ENCODE measurements around the gene KCNJ6. TPM values are rescaled to one million over a fixed set of nuclear protein-coding genes. Genes with fewer than 3 reads are reported as not detected.

The KCNJ6 gene
- total RNA-seq, 1 donor from 2014 or later = 0.64 TPM

DNA sequence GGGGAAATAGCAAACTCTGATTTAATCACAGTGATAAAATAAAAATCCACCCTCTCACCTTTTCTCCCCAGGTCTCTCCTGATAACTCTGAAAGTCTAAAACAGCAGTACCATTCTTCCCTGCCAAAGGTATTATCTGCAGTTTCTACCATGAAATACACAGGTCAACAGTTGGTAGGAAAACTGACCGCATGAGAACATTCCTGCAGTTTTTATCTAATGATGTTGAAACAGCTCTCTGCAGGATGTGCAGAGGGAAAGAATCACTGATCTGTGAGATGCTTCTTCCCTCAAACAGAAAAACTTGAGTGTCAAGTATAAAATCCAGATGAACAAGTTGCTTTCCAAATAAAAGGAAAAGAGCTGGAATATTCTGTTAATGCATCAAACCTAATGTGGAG lies 39.1 kb downstream of the KCNJ6 start:
- TF ChIP-seq, protein P1, sequence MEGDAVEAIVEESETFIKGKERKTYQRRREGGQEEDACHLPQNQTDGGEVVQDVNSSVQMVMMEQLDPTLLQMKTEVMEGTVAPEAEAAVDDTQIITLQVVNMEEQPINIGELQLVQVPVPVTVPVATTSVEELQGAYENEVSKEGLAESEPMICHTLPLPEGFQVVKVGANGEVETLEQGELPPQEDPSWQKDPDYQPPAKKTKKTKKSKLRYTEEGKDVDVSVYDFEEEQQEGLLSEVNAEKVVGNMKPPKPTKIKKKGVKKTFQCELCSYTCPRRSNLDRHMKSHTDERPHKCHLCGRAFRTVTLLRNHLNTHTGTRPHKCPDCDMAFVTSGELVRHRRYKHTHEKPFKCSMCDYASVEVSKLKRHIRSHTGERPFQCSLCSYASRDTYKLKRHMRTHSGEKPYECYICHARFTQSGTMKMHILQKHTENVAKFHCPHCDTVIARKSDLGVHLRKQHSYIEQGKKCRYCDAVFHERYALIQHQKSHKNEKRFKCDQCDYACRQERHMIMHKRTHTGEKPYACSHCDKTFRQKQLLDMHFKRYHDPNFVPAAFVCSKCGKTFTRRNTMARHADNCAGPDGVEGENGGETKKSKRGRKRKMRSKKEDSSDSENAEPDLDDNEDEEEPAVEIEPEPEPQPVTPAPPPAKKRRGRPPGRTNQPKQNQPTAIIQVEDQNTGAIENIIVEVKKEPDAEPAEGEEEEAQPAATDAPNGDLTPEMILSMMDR (IDR thresholded peaks at IDR 0.05) = no peak
- intact Hi-C loops (cut with DNase I) = no loop called here
- no peaks in the 10 kb centered on the region for H3K36me3 ChIP-seq
- H3K4me1 ChIP-seq = no peaks in the 10 kb centered on the region
- no peaks in the 10 kb centered on the region for H3K27me3 ChIP-seq
- DNase-seq (ENCODE audit: low spot score in 2 of 2) = no peak
- H3K27ac ChIP-seq = no peak overlapping the region
- no peak overlapping the region for H3K4me3 ChIP-seq
- no peaks in the 10 kb centered on the region for H3K9me3 ChIP-seq

DNA sequence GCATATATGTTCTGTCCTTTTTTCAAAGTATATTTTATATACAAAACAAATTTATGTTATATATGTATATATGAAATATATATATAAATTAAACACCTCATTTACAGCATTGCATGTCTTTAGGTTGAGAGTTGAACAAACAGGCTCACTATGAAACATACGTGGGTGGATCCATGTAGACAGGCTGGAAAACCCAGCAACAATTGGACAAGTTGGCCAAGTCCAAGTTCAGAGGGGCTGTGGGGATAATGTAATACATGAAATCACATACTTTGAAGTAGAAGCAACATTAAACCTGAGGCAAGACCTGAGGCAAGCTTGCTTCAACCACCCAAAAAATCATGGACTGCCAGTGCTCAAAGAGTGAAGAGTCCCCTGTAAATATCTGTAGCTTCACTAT lies 39.7 kb downstream of the KCNJ6 start:
- no peaks in the 10 kb centered on the region for H3K4me1 ChIP-seq
- H3K36me3 ChIP-seq = no peaks in the 10 kb centered on the region

DNA sequence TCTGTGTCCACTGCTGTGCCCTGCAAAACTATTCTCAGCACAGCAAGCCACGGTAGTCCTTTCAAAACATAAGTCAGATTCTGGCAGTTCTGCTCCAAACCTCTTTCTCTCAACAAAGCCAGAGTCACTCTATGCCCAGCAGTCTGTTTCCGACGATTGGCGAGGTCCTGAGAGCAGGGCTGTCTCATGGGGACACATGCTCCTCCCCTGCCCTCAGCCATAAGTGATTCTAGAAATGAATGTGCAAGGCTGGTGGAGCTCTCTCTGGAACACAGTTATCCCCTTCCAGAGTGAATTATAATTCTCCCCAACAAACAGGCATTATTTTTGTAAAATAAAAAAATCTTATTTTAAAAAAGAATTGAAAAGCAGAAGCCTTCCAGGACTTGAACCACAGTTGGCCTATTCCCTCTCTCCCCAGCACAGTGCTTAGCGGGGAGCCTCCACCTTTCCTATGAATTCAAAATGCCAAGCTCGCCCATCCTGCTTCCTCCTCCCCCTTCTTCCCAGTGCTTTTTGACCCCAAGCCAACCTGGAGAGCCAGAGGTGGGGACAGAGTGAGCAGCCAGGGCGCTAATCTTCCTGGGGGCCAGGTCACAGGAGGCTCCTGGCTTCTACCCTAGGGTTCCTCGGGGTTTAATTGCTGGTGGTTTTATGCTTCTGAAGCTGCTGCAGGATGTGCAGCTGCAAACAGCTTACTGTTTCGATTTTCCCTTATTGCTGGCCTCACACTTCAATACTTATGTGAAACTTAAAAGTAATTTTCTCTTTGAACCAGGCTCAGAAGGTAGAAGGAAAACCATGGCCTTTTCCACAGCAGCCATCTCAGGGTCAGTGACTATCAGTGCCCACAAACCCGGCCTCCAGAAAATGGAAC lies 41.1 kb downstream of the KCNJ6 start:
- TF ChIP-seq, protein P1 (IDR thresholded peaks at IDR 0.05) = no peak
- no peaks in the 10 kb centered on the region for H3K9me3 ChIP-seq
- intact Hi-C loops (cut with DNase I) = no loop called here
- H3K36me3 ChIP-seq = no peaks in the 10 kb centered on the region
- H3K27ac ChIP-seq = no peak overlapping the region
- no peaks in the 10 kb centered on the region for H3K4me1 ChIP-seq
- no peak for DNase-seq (ENCODE audit: low spot score in 2 of 2)
- no peaks in the 10 kb centered on the region for H3K27me3 ChIP-seq
- no peak overlapping the region for H3K4me3 ChIP-seq

More for the DNA sequence above, 39.7 kb downstream of the KCNJ6 start:
- TF ChIP-seq, protein P1 (IDR thresholded peaks at IDR 0.05) = no peak
- Histone ChIP-seq H3K4me3 (no peak overlapping the region), H3K9me3 (no peaks in the 10 kb centered on the region), H3K27ac (no peak overlapping the region), H3K27me3 (no peaks in the 10 kb centered on the region)
- intact Hi-C loops (cut with DNase I) = no loop called here
- no peak for DNase-seq (ENCODE audit: low spot score in 2 of 2)

DNA sequence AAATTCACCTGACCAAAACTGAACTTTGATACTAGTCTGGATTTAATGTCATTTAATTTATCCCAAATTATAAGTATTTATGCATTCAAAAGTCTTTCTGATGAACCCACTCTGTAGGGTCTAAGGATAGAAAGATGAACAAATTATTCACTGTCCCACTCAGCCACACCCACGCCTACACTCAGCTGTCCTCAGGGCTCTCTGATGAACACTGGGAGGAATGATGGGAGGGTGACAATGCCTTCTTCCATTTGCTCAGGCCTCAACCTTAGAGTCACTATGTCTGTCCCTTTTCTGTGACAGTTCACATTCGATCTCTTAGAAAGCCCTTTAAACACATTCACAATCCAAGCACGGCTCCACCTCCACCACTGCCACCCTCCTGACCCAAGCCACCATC lies 41.8 kb downstream of the KCNJ6 start:
- H3K27ac ChIP-seq = no peak overlapping the region
- DNase-seq (ENCODE audit: low spot score in 2 of 2) = no peak
- TF ChIP-seq, protein P1 (IDR thresholded peaks at IDR 0.05) = no peak
- H3K36me3 ChIP-seq = no peaks in the 10 kb centered on the region
- no peak overlapping the region for H3K4me3 ChIP-seq
- H3K4me1 ChIP-seq = no peaks in the 10 kb centered on the region
- H3K9me3 ChIP-seq = no peaks in the 10 kb centered on the region
- H3K27me3 ChIP-seq = no peaks in the 10 kb centered on the region
- intact Hi-C loops (cut with DNase I) = no loop called here

DNA sequence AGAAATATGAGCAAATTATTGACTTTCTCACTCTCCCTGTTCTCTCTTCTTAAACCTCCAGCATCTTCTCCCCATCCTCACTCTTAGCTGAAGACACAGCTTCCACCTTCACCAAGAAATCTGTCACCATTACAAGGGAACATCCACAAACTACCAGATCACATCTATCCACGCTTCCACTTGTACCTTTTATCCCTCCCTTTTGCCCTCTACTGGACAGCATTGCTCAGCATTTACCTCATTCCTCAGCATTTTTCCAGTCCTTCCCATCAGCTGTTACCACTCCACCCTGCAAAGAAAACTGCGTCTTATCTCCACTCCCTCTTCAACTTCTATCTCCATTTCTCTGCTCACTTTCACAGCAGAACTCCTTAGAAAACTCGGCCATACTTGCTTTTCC lies 42.6 kb downstream of the KCNJ6 start:
- no peak overlapping the region for H3K4me3 ChIP-seq
- TF ChIP-seq, protein P1 (IDR thresholded peaks at IDR 0.05) = no peak
- H3K36me3 ChIP-seq = no peaks in the 10 kb centered on the region
- no peaks in the 10 kb centered on the region for H3K9me3 ChIP-seq
- H3K4me1 ChIP-seq = no peaks in the 10 kb centered on the region
- H3K27ac ChIP-seq = no peak overlapping the region
- DNase-seq (ENCODE audit: low spot score in 2 of 2) = no peak
- H3K27me3 ChIP-seq = no peaks in the 10 kb centered on the region
- intact Hi-C loops (cut with DNase I) = no loop called here

Data from ascending aorta (tissue), 2 donors.